HG03064 (cell line): ENCODE results near the gene KIAA0232.
"Not testable (repeated sequence)": the region's sequence is repeated elsewhere in the genome, so short reads cannot be mapped to it uniquely, and the experiment has no call there.

Experiments used
- ATAC-seq: cut with Tn5 transposase; IDR thresholded peaks from one replicate; pipeline ENCODE4 v1.9.1; 2021; ENCODE audit warnings: low read depth; ENCODE audit not compliant: unreplicated experiment

The KIAA0232 gene

DNA sequence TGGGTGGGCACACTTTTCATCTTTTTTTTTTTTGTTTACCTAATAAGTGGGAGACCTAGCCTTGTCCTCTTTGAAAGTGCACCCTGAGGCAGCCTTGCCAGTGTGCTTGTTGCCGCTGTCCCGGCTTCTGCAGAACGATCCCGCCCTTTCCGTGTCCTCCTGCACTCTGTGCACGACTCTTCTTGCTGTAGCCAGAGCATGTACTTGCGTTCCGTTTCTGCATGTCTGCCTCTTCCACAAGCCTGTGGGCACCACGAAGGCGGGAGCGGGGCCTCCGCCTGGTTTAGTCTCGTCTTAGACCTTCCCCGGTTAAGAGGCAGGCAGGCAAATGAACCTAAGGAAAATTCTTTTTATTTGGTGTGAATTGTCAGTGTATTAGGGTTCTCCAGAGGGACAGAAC is 94.5 kb downstream of the KIAA0232 start:
- ATAC-seq, result no peak

DNA sequence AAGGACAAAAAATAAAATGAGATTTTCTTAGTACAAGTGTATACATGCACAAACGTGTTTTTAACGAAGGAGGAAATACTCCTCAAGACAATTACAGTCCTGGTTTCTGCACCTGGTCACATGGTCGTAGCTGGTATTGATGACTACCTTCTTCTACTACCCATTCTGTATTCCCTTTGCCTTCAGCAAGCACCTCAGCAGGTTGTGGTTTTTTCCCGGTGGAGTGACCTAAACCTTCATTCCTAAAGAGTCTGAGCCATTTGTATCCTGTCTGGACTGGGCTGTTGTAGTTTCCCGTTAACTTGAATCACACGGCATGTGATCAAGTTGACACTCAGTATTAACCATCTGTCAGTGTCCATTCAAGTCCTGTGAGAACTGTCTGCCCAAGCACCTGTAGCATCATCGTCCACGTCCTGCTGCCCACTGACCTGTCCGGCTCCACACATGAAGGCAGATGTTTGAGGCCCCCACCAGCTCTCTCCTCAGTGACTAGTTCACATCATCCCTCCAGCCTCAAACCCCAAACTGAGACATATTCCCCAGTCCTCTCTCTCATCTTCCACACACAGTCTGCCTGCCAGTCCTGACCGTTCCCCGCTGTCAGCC is 96.0 kb downstream of the KIAA0232 start:
- ATAC-seq, result no peak

DNA sequence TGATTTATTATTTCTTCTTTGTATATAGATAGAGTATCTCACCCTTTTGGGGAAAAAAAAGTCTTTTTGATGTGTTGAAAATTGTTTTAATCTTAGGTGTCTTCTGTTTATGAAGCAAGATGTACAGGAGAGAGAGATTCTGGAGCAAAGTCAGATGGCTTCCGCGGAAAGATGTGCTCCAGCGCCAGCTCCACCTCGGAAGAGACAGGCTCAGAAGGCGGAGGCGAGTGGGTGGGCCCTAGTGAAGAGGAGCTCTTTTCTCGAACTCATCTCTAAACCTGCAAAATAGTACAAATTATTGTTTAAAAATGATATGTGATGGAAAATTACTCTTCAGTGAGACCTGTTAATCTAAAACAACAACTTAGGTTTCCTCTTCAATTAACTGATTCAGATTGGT is 98.2 kb downstream of the KIAA0232 start:
- ATAC-seq, result no peak

DNA sequence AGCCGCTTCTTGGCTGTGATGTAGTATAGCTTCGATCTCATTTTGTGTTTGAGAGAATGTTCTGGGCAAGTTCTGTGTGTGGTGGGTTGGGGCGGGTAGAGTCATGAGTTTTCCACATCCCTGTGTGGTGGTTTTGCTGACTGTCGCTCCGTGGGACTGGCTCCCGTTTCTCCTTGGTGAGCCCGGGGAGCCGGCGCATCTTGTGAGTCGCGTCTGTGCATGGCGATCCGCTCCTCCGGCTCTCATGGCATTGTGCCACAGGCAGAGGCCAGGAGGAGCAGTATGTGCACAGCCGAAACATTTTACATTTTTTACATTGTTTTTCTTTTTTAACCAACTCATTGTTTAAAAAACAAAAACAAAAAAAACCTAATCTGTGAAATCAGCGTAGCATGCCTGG is 99.4 kb downstream of the KIAA0232 start:
- ATAC-seq, result no peak

DNA sequence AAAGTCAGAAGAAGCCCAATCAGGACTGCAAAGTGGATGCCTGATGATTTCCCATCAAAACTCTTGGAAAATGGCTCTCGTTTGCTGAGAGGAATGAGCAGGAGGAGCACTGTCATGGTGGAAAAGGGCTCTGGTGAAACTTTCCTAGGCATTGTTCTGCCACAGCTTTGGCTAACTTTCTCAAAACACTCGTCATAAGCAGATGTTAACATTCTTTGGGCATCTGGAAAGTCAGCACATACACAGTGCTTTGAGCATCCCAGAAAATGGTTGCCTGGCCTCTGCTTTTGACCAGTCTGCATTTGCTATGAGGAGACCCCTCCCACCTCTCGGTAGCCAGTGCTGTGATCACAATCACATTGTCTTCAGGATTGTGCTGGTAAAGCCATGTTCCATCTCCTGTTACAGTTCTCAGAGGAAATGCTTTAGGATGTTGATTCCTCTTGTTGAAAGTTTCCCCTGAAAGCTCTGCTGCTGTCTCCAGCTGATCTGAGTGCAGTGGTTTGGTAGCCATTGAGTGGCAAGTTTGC is 101.9 kb downstream of the KIAA0232 start:
- no peak for ATAC-seq

DNA sequence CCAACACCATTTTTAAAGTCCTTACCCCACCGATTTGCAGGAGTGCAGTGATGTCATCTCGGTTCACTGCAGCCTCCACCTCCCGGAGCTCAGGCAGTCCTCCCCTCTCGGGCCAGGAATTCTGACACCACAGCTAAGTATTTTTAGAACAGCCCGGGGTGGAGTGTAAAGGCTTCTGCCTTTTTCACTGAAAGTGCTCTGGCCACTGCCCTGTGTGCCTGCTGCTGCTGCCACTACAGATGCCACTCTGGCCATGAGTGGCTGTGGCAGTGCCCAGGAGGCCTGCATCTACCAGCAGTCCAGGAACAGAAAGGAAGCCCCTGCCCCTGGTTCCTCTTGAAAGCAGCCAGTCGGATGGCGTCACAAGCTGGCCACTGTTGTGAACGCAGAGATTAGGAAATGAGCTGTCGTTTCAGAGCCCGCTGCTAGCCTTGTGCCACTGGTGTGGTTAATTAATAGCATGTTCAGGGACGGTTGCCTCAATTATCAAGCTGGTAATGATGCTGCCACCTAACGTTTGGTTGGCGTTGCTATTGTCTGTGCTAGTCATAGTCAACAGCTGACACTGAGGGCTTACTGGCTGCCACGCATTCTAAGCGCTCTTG is 103.5 kb downstream of the KIAA0232 start:
- ATAC-seq, result no peak

DNA sequence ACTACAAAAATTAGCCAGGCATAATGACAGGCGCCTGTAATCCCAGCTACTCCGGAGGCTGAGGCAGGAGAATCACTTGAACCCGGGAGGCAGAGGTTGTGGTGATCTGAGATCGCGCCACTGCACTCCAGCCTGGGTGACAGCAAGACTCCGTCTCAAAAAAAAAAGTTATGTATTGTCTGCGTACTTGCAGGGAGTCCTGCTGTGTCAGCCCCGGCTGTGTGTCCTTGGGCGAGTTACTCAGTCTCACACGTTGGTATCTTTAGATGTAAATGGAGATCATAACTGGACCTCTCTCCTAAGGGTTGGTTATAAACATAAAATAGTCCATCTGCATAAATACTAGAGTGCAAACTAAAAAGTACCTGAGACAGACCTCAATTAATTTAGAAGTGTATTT is 104.4 kb downstream of the KIAA0232 start:
- no peak for ATAC-seq

DNA sequence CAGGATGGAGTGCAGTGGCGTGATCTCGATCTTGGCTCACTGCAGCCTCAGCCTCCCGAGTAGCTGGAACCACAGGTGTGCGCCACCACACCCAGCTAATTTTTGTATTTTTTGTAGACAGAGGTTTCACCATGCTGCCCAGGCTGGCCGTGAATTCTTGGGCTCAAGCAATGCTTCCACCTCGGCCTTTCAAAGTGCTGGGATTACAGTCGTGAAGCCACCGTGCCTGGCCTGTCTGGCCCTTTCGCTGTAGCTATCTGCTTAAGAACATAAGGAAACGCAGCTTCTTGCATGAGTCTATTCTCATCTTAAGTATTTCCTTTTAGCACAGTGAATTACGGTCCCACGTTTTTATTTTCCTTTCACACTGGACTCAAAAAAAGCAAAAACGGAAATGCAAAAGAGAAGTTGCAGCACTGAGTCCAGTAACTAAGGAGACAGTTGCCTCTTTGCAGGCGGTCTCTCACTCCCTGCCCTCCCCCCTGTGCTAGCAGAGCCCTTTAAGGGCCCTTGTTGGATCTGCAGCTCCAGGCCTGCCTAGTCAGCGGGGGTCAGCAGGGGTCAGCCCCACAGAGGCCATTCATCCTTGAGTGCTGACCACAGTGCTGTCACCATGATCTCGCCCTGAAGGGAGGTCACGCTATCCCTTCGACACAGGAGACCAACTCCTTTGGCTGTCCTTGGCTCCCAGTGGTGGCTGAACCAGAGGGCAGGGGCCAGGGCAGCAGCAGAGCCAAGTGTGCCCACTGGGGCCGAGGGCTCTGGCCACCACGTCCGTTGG is 105.3 kb downstream of the KIAA0232 start:
- ATAC-seq, result no peak

DNA sequence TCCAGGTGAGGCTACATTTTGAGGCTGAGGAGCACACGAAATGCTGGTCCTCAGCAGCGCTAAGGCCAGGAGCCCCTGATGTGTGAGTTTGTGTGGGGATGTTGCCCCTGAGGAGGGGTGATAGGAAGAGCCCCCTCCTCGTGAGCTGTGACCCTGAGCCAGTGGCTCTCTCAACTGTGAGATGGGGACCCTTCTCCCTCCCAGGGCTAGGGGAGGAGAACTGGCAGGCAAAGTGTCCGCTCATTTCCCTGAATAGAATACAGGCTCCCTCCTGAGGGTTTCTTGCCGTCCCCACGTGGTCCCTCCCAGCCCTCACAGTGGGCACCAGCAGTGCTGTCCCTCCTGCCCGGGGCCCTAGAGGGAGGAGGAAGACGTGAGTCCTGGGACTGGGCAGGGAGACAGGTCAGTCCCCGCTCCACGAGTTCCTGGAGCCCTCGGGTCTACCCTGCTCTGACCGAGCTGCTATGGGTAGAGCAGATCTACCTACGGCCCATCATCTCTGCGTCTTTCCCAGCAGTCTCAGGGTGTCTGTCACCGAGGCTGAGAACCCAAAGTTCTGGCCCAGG is 106.1 kb downstream of the KIAA0232 start:
- ATAC-seq, result no peak

DNA sequence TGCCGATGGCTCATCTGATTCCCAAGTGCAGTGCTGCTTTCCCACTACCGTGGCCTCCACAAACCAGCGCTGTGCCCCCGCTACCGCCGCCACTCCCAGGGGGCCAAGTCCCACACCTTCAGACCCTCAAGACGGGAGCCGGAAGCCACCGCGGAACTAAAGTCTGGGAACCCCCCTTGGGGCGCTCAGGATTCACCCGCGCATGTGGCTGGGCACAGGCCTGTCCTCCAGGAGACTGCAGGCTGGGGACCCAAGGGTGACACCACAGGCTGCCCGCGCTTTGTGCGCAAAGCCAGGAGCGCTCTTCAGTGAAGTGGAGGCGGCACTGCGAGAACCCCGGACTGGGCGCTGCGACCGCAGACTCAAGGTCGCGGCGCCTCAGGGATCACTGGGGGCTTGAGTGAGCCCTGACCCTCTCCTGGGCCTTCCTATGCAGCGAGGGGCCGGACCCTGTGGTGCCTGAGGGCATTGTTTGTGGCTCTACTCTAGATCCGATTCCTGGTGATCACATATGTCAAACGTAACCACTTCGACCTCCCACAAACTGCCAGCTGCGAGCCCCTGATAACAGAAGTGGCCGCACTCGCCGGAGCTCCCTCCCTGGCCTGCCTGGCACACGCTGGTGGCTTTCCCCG is 106.7 kb downstream of the KIAA0232 start:
- no peak for ATAC-seq

DNA sequence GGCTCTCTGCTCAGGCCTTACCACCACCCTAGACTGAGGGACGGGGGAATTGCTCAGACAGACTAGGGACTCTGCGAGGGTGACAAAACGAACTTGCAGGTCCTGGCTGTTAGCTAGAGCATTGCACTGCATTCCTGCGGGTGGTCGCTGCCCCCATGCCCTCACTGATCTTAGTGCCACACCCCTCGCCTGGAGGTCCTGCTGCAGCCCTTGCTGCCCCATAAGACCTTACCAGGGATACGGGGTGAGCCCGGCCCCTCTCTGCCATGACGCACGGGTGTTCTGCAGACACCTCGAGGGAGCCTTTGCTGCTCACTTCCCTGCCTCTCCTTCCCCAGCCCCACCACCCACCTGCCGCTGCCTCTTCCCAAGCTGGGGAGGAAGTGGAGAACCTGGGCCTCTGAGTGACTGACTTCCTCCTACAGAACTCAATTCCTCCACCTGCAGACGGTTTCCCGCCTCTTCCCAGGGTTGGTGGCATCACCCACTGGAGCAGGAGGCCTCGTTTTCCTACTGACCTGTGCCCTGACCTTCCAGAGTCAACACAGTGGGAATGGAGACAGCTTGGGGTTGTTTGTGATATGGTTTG is 107.3 kb downstream of the KIAA0232 start:
- no peak for ATAC-seq

DNA sequence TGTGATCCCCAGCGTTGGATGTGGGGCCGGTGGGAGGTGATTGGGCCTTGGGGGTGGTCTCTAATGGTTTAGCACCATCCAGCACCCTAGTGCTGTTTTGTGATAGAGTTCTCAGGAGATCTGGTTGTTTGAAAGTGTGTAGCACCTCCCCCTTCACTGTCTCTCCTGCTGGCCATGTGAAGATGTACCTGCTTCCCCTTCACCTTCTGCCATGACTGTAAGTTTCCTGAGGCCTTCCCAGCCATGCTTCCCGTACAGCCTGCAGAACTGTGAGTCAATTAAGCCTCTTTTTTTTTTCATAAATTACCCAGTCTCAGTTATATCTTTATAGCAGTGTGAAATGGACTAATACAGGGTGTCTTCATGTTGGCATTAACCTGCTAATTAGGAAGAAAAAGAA is 107.8 kb downstream of the KIAA0232 start:
- ATAC-seq, result no peak

DNA sequence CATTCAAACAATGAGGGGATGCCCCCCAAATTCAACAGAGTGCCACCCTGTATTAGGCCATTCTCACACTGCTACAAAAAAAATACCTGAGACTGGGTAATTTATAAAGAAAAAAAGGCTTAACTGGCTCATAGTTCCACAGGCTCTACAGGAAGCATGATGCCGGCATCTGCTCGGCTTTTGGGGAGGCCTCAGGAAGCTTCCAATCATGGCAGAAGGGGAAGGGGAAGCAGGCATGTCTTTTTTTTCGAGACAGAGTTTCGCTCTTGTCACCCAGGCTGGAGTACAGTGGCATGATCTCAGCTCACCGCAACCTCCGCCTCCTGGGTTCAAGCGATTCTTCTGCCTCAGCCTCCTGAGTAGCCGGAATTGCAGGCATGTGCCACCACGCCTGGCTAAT is 108.4 kb downstream of the KIAA0232 start:
- ATAC-seq, result not testable (repeated sequence)

DNA sequence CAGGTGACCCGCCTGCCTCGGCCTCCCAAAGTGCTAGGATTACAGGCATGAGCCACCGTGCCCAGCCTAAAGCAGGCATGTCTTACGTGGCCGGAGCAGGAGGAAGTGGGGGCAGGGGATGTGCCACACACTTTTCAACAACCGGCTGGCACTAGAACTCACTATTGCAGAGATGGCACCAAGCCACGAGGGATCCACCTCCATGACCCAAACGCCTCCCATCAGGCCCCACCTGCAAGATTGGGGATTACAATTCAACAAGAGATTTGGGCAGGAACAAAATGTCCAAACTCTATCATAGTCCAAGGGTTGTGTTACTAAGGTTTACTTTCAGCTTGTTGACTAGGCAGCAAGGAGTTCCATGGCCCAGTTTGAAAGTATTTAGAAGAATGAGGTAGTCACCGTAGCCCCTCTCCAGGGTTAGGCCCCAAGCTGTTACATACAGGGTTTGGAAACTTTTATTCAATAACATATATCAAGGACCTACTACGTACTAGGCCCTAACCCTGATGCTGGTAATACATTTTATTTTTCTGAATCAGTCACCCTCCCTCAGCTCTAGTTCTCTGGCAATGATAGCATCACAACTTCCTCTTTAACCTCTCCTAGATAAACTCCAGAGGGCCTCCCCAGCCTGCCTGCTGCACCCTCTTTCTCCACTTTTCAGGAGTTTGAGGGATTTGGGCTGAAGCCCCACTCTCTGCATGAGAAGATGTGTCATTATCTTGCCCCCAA is 109.1 kb downstream of the KIAA0232 start:
- ATAC-seq, result no peak

DNA sequence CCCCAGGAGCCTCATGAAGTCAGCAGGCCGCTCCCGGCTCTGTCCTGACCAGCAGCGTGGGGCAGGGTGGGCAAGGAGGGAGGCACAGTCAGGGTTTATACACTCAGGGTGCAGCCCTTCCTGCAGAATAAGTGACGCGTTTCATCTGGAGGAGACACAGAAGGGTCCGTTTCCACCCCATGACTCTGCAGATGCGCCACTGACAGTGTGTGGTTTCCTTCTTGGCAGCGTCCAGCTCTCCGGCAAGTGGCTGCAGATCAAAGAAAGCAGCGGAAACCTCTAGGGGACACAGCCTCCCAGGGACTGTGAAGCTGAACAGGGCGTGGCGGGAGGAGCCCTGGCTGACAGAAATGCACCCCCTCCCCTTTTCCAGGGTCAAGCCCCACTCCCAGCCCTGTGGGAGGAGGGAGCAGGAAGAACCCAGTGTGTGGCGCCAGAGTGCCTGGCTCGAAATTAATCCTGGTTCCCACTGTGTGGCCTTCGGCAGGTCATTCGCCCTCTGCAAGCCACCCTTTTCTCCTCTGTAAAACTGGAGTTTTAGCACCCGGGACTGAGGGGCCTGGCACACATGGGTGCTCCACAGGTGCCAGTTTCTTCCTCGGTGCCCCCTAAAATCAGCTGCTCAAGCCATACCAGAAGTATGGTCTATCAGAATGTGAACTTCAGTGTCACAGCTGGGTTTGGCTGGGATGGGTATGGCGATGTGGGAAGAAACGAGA is 109.8 kb downstream of the KIAA0232 start:
- no peak for ATAC-seq

DNA sequence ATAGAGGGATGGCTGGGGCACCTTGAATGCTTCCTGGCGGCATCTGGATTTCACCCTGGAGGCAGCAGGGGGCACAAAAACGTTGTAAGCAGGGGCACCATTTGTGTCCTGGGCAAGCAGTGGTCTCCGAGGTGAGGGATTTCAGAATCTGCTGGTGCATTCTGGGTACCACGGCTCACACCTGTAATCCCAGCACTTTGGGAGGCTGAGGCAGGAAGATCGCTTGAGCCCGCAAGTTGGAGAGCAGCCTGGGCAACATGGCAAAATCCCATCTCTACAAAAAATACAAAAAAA is 110.3 kb downstream of the KIAA0232 start:
- ATAC-seq, result no peak

DNA sequence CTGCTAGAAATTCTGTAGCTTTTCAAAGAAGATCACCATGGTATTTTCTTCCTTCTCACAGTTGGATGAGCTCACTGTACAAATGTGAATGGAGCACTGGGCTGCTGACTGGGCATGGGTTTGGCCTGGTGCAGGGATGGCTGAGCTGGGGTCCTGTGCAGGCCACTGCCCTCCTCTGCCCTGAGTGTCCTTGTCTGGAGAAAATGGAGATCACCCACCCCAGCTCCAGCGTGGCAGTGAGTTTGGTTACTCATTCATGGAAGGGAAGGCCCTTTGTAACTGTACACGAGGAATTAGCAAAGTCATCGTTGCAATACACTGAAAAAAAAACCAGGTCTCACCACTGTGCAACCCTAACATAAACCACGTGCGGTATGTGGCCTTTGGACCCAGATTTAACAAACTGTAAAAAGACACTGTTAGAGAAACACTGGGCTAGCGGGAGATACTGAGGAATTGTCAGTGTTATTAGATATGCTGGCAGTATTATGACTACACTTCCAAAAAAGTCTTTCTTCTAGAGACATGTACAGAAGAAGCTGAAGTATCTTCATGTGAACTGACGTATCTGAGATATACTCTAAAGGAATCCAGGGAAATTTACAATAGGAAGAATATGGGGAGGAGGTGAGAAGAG is 111.0 kb downstream of the KIAA0232 start:
- ATAC-seq, result no peak

DNA sequence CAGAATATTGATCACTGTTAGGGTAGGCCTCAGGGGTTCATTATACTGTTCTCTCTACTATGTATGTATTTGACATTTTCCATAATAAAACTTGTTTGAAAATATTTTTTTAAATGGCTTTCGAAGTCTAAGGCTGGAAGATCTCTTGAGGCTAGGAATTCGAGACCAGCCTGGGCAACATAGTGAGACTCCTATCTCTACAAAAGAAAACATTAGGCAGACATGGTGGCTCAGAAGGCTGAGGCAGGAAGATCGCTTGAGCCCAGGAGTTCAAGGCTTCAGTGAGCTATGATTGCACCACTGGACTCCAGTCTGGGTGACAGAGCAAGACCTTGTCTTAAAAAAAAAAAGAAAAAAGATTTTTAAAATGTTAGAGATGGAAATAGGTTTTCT is 111.6 kb downstream of the KIAA0232 start:
- no peak for ATAC-seq
